ENCODE measurements around the gene ZC3H4.
"Not testable (repeated sequence)": the region's sequence is repeated elsewhere in the genome, so short reads cannot be mapped to it uniquely, and the experiment has no call there.

Gene ZC3H4

DNA sequence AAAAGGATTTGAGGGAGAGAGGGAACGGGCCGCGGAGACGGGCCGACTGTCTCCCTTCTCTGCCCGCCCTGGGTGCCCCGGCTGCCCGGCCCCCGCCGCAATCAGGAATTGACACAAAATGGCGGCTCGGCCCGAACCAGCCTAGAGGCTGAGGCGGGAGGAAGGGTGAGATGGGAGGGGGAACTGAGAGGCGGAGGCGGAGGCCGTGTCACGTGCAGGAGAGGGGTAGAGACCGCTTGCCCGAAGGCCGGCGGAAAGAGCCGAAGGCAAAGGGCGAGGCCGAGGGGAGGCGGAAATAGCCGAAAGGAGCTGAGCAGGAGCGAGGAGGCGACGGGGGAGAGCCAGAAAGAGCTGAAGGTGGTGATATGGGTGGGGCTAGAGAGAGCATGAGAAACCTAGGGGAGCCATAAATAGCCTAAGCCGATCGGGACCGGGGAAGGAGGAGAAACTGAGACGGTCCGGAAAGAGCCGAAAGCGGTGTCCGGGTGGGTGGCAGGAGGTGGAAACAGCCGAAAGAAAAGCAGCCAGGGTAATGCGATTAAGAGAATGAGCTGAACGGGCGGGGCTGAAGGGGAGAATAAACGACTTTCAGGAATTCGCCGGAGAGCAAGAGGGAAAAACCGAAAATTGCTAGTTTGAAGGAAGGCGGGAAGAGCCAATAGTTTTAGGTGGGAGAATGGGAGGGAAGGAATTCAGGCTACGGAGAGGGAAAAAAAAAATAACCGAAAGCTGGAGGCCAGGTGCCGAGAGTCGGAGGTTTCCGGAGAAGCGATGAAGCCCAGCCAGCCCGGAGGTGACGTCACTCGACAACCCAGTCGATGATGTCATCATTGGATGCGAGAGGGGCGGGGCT is at the start of gene ZC3H4:
Gene ZC3H4, minus strand, starts transcription at position 780 of the 853 bp plus-strand sequence. CDS start 1,192 bp downstream, outside the sequence.
- in situ Hi-C loops (cut with HindIII; ENCODE audit: low sequenced_read_pairs): no loop called here

DNA sequence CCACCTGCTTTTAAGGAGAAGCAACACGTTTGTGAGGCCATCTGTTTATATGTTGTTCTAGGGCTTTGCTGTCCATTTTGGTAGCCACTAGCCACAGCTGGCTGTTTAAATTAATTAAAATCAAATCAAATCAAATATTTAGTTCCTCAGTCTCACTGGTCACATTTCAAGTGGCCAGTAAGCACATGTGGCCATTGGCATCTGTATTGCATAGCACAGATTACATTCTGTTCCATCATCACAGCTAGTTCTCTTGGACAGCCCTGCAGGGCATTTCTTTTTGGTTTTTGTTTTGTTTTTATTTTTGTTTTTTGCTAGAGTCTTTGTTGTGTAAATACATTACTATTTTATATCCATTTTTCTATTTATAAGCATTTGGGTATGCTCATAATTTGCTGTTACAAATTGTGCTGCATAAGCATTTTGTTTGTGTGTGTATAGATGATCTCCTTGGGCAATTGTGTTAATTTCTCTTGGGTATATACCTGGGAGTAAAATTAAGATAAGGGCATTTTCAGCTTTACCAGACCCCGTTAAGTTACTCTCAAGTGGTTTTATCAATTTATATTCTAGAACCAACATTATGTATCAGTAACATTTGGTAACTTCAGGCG is 48.4 kb upstream of the ZC3H4 start:
- in situ Hi-C loops (cut with HindIII; ENCODE audit: low sequenced_read_pairs): no loop called here

DNA sequence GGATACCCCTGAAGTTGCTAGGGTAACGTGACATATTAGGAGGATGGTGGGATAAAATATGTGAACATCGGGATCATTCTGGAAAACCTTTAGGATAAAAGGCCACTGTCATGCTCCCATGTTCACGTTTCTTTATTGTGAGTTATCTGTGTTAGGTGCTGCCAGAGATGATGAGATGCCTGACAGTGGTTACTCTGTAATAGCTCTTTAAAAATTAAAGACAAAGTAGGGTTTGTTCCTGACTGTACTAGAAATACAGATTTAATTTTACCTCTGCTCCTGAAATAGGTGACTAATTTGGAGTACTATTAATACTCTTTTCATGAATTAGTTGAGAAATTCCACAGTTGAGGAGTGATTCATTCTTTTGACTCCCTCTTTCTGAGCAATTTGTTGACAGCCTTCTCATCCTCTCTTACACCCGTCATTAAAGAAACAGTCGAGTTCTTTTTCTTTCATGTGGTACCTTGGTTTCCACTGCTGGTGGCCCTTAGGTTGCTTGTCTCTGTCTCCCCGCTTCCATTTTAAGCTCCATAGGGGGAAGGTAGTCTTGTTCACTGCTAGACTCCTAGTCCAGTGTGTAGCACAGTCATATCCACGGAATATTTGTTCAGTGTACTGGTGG is 45.4 kb upstream of the ZC3H4 start:
- in situ Hi-C loops (cut with HindIII; ENCODE audit: low sequenced_read_pairs): loop anchor here (10.0 kb wide), 1 partner anchor 74 kb away; no protein-coding TSS in a partner anchor

DNA sequence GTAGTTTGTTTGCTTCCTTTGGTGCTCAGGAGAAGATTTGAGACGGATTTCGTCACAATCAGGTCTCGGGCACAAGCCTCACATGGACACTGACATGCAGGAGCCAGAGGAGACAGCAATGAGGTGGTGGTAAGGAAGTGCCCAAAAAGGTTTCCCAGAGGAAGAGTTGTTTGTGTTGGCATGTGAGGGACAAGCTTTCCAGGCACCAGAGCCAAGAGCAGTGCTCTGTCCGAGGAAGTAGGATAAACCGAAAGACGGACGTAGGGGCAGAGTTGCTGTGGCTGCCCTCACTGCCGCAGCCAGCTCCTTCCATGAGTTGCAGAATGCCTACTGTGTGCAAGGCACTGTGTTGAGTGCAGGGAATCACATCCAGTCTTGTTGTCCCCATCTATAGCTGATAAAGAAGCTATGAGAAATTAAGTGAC is 44.8 kb upstream of the ZC3H4 start:
- in situ Hi-C loops (cut with HindIII; ENCODE audit: low sequenced_read_pairs): loop anchor here (10.0 kb wide), 1 partner anchor 74 kb away; no protein-coding TSS in a partner anchor

DNA sequence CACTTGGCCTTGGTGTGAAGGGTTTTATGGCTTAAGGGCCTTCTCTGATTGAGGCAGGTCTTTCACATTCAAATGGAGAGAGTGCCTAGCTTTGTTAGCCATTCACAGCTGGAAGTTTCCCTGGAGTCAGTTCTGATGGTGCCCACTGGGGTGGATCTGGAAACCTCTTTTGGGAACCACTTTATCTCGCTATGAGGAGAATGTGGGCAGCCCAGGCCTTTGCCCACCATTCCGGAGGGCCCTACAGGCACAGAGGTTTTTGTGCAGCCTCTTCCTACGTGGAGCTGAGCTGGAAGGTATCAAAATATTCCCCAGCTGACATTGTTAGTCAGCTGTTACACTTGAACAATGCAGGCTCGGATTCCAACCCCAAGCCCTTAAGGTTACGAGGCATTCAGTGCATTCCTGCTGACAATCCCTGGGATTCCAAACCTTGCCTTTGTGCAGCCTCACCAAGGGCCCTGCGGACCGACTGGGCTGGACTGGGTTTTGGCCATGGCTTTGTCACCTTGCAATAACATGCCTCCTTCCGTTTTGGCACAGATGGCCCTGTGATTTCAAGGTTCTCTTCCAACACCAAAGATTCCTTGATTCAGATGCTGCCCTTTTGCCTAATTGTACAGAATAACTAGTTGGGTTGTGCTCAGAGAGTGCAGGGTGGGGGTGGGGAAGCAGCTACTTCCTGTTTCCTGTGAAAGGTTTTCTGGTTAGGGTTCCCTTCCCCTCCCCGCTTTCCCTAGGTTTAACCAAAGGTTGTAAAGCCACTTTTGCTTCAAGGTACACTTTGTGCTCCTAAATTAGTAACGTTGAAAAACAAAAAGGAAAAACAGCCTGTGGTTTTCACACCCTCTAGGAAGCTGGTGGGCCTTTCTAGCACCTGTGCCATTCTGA is 44.1 kb upstream of the ZC3H4 start:
- in situ Hi-C loops (cut with HindIII; ENCODE audit: low sequenced_read_pairs): loop anchor here (10.0 kb wide), 1 partner anchor 73 kb away; no protein-coding TSS in a partner anchor

DNA sequence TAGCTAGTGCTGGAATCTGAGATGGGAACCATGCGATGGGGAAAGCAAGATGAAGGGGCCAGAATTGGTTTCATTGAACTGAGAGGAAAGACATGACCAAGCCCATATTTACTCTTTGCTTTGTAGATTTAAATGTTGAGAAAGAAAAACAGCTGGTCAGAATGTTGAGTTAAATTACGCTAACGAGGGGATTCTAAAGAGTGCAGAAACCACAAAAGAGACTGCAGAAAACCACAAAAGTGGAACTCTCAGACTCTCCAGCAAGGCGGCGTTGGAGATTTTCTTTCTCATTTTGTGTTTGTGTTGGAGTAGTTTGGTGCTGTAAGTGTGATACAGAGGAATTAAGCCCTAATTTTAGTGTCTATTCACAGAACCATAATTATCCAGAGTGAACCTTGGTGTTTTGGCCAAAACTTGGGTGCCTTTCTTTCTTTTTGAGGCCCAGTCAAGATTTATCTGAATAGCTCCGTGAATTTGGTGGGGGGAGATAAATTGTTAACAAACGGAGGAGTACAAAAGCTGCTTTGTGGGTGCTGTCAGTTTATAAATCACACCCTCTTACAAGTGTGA is 43.4 kb upstream of the ZC3H4 start:
- in situ Hi-C loops (cut with HindIII; ENCODE audit: low sequenced_read_pairs): loop anchor here (10.0 kb wide), 1 partner anchor 72 kb away; no protein-coding TSS in a partner anchor

DNA sequence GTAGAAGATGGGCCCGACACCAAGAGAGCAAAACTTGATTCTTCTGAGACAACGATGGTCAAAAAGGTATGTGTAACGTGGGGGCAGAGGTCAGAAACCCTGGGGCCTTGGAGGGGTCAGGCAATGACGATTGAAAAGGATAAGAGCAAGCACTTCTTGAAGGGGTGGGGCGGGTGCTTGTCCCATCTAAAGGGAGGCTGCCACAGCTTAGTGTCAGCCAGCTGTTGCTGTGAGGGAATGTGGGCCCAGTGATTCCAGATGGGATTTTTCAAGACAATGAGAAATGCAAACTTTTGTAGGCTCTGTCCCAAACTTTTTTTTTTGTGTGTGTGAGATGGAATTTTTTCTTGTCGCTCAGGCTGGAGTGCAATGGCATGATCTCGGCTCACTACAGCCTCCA is 41.6 kb upstream of the ZC3H4 start:
- in situ Hi-C loops (cut with HindIII; ENCODE audit: low sequenced_read_pairs): loop anchor here (10.0 kb wide), 1 partner anchor 70 kb away; no protein-coding TSS in a partner anchor

DNA sequence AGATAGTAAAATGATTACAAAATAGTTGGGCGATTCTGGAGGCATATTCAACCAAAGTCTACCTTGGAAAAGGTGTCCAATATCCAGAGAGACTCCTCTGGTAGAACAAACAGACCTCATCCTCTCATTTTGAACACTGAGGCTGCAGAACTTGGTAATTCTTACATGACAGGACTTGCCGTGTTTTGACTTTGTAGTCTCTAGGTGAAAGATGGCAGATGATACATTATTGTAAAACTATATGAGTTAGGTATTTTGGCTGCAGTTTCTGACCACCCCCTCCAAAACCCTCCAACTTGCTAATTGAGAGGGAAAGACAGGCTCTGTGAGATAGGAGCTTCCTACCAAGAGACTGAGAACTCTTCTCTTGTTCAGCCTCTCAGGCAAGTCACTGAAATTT is 39.7 kb upstream of the ZC3H4 start:
- in situ Hi-C loops (cut with HindIII; ENCODE audit: low sequenced_read_pairs): loop anchor here (10.0 kb wide), 1 partner anchor 68 kb away; no protein-coding TSS in a partner anchor

DNA sequence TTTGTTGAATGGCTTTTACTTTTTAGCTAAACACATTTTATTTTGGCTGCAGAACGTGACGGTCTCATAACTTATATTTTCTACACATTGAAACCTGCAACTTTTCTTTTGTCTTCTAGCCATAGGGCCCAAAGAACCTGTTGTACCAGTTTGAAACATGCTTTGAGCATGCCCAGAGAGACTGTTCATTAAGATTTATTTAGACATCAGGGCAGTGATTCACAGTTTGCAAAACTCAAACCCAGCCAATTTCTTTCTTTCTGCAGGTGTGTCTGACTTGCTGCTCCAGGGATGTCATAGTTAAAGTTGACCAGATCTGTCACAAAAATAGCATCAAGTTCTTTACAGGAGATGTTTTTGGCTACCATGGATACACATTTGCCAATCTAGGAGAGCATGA is 39.1 kb upstream of the ZC3H4 start:
- in situ Hi-C loops (cut with HindIII; ENCODE audit: low sequenced_read_pairs): loop anchor here (10.0 kb wide), 1 partner anchor 68 kb away; no protein-coding TSS in a partner anchor

DNA sequence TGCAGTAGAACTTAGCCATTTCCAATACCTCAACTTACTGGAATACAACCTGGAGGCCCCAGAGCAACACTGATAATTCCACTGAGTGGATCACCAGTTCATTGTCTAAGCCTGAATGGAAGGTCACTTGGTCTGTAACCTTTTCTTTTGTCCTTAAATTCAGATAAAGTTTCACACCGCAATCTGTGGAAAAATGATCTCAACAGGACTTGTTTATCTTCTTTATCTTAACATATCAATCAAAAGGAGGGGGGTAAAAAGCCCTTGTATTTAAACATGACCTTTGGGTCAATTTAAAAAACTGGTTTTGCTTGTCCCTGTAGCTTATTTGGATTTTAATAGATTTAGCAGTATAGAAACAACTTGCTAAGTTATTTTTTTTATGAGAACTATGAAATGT is 38.6 kb upstream of the ZC3H4 start:
- in situ Hi-C loops (cut with HindIII; ENCODE audit: low sequenced_read_pairs): loop anchor here (10.0 kb wide), 1 partner anchor 67 kb away; no protein-coding TSS in a partner anchor

DNA sequence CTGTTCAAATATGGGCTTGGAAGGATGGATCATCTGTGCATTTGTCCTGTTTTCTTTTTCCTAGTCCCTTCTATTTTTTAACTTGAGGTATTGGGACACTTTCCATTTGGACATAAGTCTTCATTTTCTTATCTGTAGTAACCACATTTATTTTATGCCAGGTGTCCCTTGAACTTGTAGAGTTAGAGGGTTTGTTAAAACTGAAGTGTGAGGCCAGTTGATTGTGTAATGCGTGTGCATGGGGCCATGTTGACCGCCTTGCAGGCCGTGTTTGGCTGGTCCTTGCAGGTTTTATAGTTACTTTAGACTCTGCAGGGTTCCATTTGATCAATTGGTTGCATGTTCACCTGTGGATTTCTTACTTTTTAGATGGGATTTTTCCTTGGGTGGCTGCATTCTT is 38.1 kb upstream of the ZC3H4 start:
- in situ Hi-C loops (cut with HindIII; ENCODE audit: low sequenced_read_pairs): loop anchor here (10.0 kb wide), 1 partner anchor 67 kb away; no protein-coding TSS in a partner anchor

DNA sequence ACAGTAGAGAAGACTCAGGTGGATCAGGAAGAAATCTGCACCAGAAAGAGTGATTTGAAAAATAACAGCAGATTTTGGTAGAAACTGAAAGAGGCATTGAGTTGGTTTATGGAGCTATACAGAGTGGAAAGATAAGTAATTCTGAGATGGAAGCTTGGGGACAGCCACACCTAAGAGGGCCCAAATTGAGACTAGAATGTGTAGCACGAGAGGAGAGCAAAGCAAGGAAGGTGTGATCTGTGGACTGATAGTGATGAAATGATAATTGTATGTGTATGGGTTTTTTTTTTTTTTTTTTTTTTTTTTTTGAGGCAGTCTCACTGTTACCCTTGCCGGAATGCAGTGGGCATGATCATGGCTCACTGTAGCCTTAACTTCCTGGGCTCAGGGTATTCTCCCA is 33.3 kb upstream of the ZC3H4 start:
- in situ Hi-C loops (cut with HindIII; ENCODE audit: low sequenced_read_pairs): no loop called here

DNA sequence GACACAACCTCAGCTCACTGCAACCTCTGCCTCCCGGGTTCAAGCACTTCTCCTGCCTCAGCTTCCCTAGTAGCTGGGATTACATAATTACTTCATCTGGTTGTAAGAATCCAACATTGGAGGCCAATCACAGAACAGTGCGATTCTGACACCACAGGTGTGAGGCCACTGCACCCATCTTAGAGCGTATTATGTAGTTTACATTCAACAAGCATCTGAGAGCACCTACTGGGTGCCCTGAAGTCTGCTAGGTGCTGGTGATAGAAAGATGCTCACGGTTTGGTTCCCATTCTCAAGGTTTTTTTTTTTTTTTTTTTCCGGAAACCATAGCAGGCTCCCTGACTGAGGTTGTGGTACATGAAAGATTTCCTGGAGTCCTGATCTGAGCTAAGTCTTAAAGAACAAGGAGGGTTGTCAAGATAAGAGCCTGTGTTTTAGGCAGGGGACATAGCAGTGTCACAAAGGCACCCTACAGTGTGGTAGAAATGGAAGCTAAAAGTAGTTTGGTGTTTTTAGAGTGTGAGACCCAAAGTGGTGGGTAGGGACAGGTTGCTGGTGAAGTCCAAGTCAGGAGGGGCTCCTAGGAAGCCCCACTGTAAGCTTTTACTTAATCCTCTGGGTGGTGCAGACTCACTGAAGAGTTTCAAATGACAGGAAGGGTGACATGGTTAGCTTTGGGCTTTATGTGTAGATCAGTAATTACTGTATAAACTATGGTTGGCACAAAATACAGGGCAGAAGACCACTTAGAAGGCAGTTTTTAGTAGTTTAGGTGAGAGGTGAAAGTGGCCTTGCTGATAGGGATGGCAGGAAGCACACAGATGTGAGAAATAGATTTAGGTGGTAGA is 32.3 kb upstream of the ZC3H4 start:
- in situ Hi-C loops (cut with HindIII; ENCODE audit: low sequenced_read_pairs): no loop called here

DNA sequence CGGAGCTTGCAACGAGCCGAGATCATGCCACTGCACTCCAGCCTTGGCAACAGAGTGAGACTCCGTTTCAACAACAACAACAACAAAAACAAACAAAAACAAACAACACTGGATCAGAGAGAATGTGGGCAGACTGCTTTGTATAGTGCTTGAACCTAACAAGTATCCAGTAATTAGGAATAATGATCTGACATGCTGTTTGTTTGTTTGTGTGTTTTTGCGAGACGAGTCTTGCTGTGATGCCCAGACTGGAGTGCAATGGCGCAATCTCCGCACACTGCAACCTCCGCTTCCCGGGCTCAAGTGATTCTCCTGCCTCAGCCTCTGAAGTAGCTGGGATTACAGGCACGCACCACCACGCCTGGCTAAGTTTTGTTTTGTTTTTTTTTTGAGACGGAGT is 31.1 kb upstream of the ZC3H4 start:
- in situ Hi-C loops (cut with HindIII; ENCODE audit: low sequenced_read_pairs): no loop called here

DNA sequence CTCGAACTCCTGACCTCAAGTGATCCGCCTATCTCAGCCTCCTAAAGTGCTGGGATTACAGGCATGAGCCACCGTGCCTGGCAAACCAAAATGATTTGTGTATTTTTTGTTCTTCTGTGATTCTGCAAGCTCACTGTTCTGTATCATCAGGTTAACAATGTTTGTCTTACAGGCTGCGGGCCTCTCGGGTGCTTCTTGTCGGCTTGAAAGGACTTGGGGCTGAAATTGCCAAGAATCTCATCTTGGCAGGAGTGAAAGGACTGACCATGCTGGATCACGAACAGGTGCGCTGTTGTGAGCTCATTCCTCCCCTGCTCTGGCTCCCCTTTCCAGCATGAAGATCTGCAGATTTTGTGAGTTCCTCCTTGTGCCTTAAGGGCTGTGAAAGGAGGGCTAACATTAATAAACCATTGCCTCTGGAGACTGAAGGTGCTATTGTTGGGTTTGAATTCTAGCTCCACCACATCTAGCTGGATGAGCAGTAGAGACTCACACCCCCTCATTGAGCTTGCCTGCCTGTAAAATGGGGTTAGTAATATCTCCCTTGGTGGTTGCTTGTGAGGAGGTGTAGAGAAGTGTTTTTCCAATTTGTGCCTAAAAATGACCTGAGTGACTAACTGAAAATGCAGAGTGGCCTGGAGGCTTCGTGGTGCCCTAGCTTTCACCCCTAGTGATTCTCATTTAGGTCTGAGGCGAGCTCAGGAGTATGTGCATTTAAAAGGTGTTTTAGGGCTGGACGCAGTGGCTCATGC is 29.9 kb upstream of the ZC3H4 start:
- in situ Hi-C loops (cut with HindIII; ENCODE audit: low sequenced_read_pairs): no loop called here

DNA sequence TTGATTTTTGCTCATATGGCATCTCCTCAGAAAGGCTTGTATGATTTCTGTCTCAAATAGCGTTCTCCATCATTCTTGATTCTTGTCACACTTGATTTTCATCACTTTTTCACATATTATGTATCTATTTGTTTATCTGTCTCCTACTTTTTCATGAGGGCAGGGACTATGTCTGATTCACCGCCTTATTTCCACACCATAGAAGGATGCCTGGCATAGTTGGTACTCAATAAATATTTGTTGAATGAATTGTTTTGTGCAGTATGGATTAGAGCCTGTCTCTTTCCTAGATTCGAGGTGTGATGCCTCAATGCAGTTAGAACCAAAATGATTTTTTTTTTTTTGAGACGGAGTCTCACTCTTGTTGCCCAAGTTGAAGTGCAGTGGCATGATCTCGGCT is 29.2 kb upstream of the ZC3H4 start:
- in situ Hi-C loops (cut with HindIII; ENCODE audit: low sequenced_read_pairs): no loop called here

DNA sequence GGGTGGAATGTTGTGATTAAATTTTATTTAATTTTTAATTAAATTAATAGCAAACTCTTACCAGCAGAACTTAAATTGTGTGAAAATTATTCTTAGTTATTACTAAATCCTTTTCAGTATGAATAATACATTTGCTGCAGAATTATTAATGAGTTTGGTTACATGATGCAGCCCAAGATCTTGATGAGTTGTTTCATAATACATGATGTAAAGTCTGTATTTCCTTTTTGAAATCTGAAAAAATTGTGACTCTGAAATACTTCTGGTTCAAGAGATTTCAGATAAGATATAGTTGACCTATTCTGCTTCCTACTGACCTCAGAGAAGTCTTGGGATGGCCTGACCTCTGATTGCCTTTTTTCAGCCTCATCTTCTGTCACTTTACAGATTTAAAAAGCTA is 28.1 kb upstream of the ZC3H4 start:
- in situ Hi-C loops (cut with HindIII; ENCODE audit: low sequenced_read_pairs): no loop called here

DNA sequence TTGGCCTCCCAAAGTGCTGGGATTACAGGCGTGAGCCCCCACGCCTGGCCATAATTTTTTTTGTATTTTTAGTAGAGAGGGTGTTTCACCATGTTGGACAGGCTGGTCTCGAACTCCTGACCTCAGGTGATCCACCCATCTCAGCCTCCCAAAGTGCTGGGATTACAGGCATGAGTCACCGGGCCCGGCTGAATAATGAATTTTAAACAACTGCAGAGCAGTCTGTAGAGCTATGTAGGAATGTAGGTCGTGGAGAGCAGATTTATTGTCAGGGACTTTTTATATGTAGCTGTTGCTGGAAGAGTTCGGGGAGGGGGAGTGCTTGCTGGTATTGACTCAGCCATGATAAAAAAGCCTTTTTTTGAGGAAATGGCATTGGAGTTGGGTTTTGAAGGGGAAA is 27.7 kb upstream of the ZC3H4 start:
- in situ Hi-C loops (cut with HindIII; ENCODE audit: low sequenced_read_pairs): not testable (repeated sequence)
